AML-193 (cell line): ENCODE measurements around the gene CDH6.
"Not testable (repeated sequence)": the region's sequence is repeated elsewhere in the genome, so short reads cannot be mapped to it uniquely, and the experiment has no call there.

ENCODE experiments used
- DNase-seq, 2 experiments: peaks; one replicate each; lab custom pipeline; 2025; lab: John Stamatoyannopoulos, UW

CDH6 gene

GRCh38 chr5:31329715-31330114 lies 136.2 kb downstream of the CDH6 start:
- no peak for DNase-seq

- DNase-seq = no peak
Measured at GRCh38 chr5:31332160-31332559, 138.7 kb downstream of the CDH6 start.

GRCh38 chr5:31333475-31333874 lies 140.0 kb downstream of the CDH6 start:
- no peak for DNase-seq

GRCh38 chr5:31334061-31334860 lies 140.8 kb downstream of the CDH6 start:
- no peak for DNase-seq

- no peak for DNase-seq
Measured at GRCh38 chr5:31335456-31335855, 142.0 kb downstream of the CDH6 start.

- no peak for DNase-seq
Measured at GRCh38 chr5:31343946-31344345, 150.5 kb downstream of the CDH6 start.

- DNase-seq = no peak
Measured at GRCh38 chr5:31346896-31347551, 153.5 kb downstream of the CDH6 start.

GRCh38 chr5:31347552-31347905 lies 154.0 kb downstream of the CDH6 start:
- DNase-seq = no peak

- DNase-seq = no peak
Measured at GRCh38 chr5:31350395-31350794, 156.9 kb downstream of the CDH6 start.

GRCh38 chr5:31355337-31355736 lies 161.9 kb downstream of the CDH6 start:
- no peak for DNase-seq

- DNase-seq = no peak
Measured at GRCh38 chr5:31357038-31357437, 163.6 kb downstream of the CDH6 start.

GRCh38 chr5:31359839-31360238 lies 166.4 kb downstream of the CDH6 start:
- no peak for DNase-seq

GRCh38 chr5:31361234-31361633 lies 167.7 kb downstream of the CDH6 start:
- no peak for DNase-seq

GRCh38 chr5:31361704-31362528 lies 168.4 kb downstream of the CDH6 start:
- not testable (repeated sequence) for DNase-seq

GRCh38 chr5:31362529-31362900 lies 169.0 kb downstream of the CDH6 start:
- no peak for DNase-seq

GRCh38 chr5:31362931-31363568 lies 169.6 kb downstream of the CDH6 start:
- no peak for DNase-seq

- DNase-seq = no peak
Measured at GRCh38 chr5:31364881-31365636, 171.6 kb downstream of the CDH6 start.

- DNase-seq = no peak
Measured at GRCh38 chr5:31365776-31366175, 172.3 kb downstream of the CDH6 start.

GRCh38 chr5:31366941-31367340 lies 173.5 kb downstream of the CDH6 start:
- DNase-seq = no peak

- no peak for DNase-seq
Measured at GRCh38 chr5:31372124-31372523, 178.6 kb downstream of the CDH6 start.

- DNase-seq = no peak
Measured at GRCh38 chr5:31375999-31376720, 182.7 kb downstream of the CDH6 start.
